NCI-H1092 treated with DMSO at 0.1 percent for 48 hours (cell line): ENCODE data around the gene CCDC70.

Source experiments
- DNase-seq: peaks from one replicate; lab custom pipeline; 2025; lab: John Stamatoyannopoulos, UW

Gene CCDC70

GRCh38 chr13:51829568-51829899 lies 32.2 kb upstream of the CCDC70 start:
- DNase-seq = no peak

- DNase-seq = no peak
These were observed 30.2 kb upstream of the CCDC70 start for GRCh38 chr13:51831519-51831918.

- DNase-seq = peak; percentile 8
These were observed 29.2 kb upstream of the CCDC70 start for GRCh38 chr13:51832471-51833152.

- no peak for DNase-seq
These were observed 27.8 kb upstream of the CCDC70 start for GRCh38 chr13:51833980-51834379.

GRCh38 chr13:51834581-51835171 lies 27.1 kb upstream of the CCDC70 start:
- peak; percentile 82 for DNase-seq

GRCh38 chr13:51837016-51837415 lies 24.8 kb upstream of the CCDC70 start:
- DNase-seq = no peak

- DNase-seq = no peak
These were observed 23.4 kb upstream of the CCDC70 start for GRCh38 chr13:51838240-51838846.

GRCh38 chr13:51839711-51840540 lies 21.8 kb upstream of the CCDC70 start:
- DNase-seq = no peak

GRCh38 chr13:51840917-51841316 lies 20.9 kb upstream of the CCDC70 start:
- DNase-seq = no peak

- DNase-seq = no peak
These were observed 20.0 kb upstream of the CCDC70 start for GRCh38 chr13:51841732-51842131.

- no peak for DNase-seq
These were observed 18.2 kb upstream of the CCDC70 start for GRCh38 chr13:51843529-51843928.

- peak; percentile 31 for DNase-seq
These were observed 16.8 kb upstream of the CCDC70 start, which contains the start of gene TMEM272 for GRCh38 chr13:51844862-51845573. Gene TMEM272 (minus strand): TSS chr13:51845177. CDS start chr13:51838530, 6,647 bp downstream.

GRCh38 chr13:51845574-51846318 lies 16.0 kb upstream of the CCDC70 start:
- DNase-seq = no peak

- no peak for DNase-seq
These were observed 15.0 kb upstream of the CCDC70 start for GRCh38 chr13:51846756-51847155.

- DNase-seq = no peak
These were observed 13.1 kb upstream of the CCDC70 start for GRCh38 chr13:51848674-51849073.

- DNase-seq = peak; percentile 6
These were observed 12.3 kb upstream of the CCDC70 start for GRCh38 chr13:51849145-51850101.

GRCh38 chr13:51856027-51856736 lies 5.6 kb upstream of the CCDC70 start:
- no peak for DNase-seq

- no peak for DNase-seq
These were observed 4.8 kb upstream of the CCDC70 start for GRCh38 chr13:51856998-51857397.
